Subcutaneous abdominal adipose tissue (tissue), 5 donors: ENCODE measurements around the gene SMG5.

ENCODE experiments used
- H3K27ac ChIP-seq: one replicate; pipeline ENCODE4 v1.7.0; 2013; ENCODE audit warnings: low read depth, mild to moderate bottlenecking, inconsistent platforms, low read length, moderate library complexity
- H3K27me3 ChIP-seq, 5 donors: one replicate each; pipeline ENCODE4 v1.7.0; 2013; ENCODE audit warnings: low read length in 5 of 5, inconsistent platforms in 1 of 5; ENCODE audit not compliant: control insufficient read depth in 5 of 5, insufficient read depth in 4 of 5
- H3K36me3 ChIP-seq, 5 donors: one replicate each; pipeline ENCODE4 v1.7.0; 2013; ENCODE audit warnings: low read length in 5 of 5; ENCODE audit not compliant: control insufficient read depth in 5 of 5, insufficient read depth in 5 of 5
- H3K4me1 ChIP-seq, 5 donors: one replicate each; pipeline ENCODE4 v1.7.0; 2013; ENCODE audit warnings: low read length in 5 of 5, mild to moderate bottlenecking in 3 of 5, moderate library complexity in 1 of 5; ENCODE audit not compliant: control insufficient read depth in 5 of 5, insufficient read depth in 5 of 5
- H3K4me3 ChIP-seq, 5 donors: one replicate each; pipeline ENCODE4 v1.7.0; 2013; ENCODE audit warnings: low read length in 5 of 5, low read depth in 1 of 5
- H3K9ac ChIP-seq, 5 donors: one replicate each; pipeline ENCODE4 v1.7.0; 2013; ENCODE audit warnings: low read length in 5 of 5, mild to moderate bottlenecking in 4 of 5, moderate library complexity in 3 of 5
- H3K9me3 ChIP-seq, 5 donors: one replicate each; pipeline ENCODE4 v1.7.0; 2013; ENCODE audit warnings: low read length in 5 of 5; ENCODE audit not compliant: control insufficient read depth in 5 of 5
- donor health status: healthy.
- donor health status: healthy.
- donor health status: healthy.
- donor health status: healthy.
- donor health status: healthy.

SMG5 gene

DNA sequence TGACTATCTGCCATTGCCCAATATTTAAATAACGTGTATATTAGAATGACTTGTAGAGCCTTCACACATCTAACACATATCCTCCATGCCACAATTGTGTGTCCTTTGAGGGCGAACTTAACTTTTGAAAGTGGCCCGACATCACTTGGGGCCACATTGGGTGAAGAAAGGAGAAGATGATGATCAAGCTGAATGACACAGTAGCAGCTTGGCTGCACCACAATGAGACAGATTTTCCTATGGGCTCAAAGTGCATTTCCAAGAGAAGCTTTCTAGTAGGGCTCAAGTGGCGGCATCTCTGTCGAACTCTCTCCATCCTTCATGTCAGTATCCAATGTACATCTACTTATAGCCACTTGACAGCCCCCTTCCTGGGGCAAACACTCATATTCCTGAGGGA is 44.4 kb downstream of the SMG5 start:
- Histone ChIP-seq H3K27me3 (no peaks in the 10 kb centered on the region), H3K4me3 (no peak overlapping the region), H3K27ac (no peak overlapping the region), H3K4me1 (no peaks in the 10 kb centered on the region), H3K9me3 (no peaks in the 10 kb centered on the region), H3K9ac (no peak overlapping the region), H3K36me3 (peaks cover 10 to 84% (median 56%) of the 10 kb centered on the region in 5 donors)

DNA sequence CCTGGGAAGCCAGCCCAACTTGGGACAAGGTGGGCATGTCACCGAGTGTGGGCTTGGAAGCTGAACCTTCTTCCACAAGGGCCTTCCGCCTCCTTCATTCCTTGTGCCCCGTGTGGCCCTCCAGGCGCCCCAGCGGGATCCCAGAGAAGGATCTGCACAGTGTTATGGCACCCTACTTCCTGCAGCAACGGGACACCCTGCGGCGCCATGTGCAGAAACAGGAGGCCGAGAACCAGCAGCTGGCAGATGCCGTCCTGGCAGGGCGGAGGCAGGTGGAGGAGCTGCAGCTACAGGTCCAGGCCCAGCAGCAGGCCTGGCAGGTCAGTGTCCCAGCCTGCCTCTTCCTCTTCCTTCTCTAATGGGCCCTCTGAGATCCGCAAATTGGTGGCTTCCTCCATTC is 46.5 kb downstream of the SMG5 start:
- Histone ChIP-seq H3K36me3 (peaks cover 10 to 72% (median 58%) of the 10 kb centered on the region in 5 donors), H3K9me3 (no peaks in the 10 kb centered on the region), H3K4me1 (no peaks in the 10 kb centered on the region), H3K9ac (no peak overlapping the region), H3K27ac (no peak overlapping the region), H3K4me3 (no peak overlapping the region), H3K27me3 (no peaks in the 10 kb centered on the region)

- no peak overlapping the region for H3K4me3 ChIP-seq
- H3K36me3 ChIP-seq = peaks cover 10 to 57% (median 43%) of the 10 kb centered on the region in 5 donors
- no peaks in the 10 kb centered on the region for H3K27me3 ChIP-seq
- no peak overlapping the region for H3K9ac ChIP-seq
- H3K27ac ChIP-seq = no peak overlapping the region
- no peaks in the 10 kb centered on the region for H3K4me1 ChIP-seq
- no peaks in the 10 kb centered on the region for H3K9me3 ChIP-seq
Measured at GRCh38 chr1:156233426-156234127, 49.0 kb downstream of the SMG5 start.

GRCh38 chr1:156232201-156232894 is 50.3 kb downstream of the SMG5 start:
- Histone ChIP-seq H3K4me3 (no peak overlapping the region), H3K9me3 (no peaks in the 10 kb centered on the region), H3K4me1 (no peaks in the 10 kb centered on the region), H3K27me3 (no peaks in the 10 kb centered on the region), H3K27ac (no peak overlapping the region), H3K36me3 (peaks cover 3 to 49% (median 36%) of the 10 kb centered on the region in 5 donors), H3K9ac (no peak overlapping the region)

GRCh38 chr1:156230473-156230837 is 52.2 kb downstream of the SMG5 start:
- Histone ChIP-seq H3K9ac (no peak overlapping the region), H3K27ac (no peak overlapping the region), H3K4me1 (no peaks in the 10 kb centered on the region), H3K4me3 (no peak overlapping the region), H3K36me3 (peaks cover 0 to 39% (median 28%) of the 10 kb centered on the region in 5 donors), H3K9me3 (no peaks in the 10 kb centered on the region), H3K27me3 (no peaks in the 10 kb centered on the region)

- Histone ChIP-seq H3K4me1 (no peaks in the 10 kb centered on the region), H3K9ac (no peak overlapping the region), H3K36me3 (peaks cover 0 to 39% (median 28%) of the 10 kb centered on the region in 5 donors), H3K9me3 (no peaks in the 10 kb centered on the region), H3K4me3 (no peak overlapping the region), H3K27me3 (no peaks in the 10 kb centered on the region), H3K27ac (no peak overlapping the region)
Measured at GRCh38 chr1:156229809-156230472, 52.7 kb downstream of the SMG5 start.

- H3K4me3 ChIP-seq = no peak overlapping the region
- no peaks in the 10 kb centered on the region for H3K9me3 ChIP-seq
- peaks cover 5 to 31% (median 26%) of the 10 kb centered on the region in 5 donors for H3K36me3 ChIP-seq
- H3K4me1 ChIP-seq = no peaks in the 10 kb centered on the region
- H3K9ac ChIP-seq = no peak overlapping the region
- H3K27me3 ChIP-seq = no peaks in the 10 kb centered on the region
- no peak overlapping the region for H3K27ac ChIP-seq
Measured at GRCh38 chr1:156228501-156228900, 54.1 kb downstream of the SMG5 start.

DNA sequence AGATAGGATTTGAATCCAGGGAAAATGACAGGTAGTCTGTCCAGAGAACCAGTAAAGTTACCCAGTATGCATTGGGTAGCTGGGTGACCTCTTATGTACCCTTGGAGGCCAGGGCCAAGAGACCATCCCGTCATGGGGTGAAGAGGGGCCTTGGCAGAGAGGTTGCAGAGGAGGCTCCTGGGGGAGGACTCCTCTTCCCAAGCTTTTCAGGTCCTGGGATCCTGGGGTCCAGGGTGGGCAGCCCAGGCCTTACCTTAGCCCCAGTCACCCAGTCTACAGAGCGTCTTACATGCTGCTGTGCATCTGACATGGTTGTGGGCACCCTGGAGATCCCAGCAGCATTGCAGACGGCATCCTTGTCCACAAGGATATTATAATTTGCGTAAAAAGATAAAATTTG is 55.8 kb downstream of the SMG5 start:
- Histone ChIP-seq H3K4me3 (no peak overlapping the region), H3K36me3 (peaks cover 5 to 44% (median 36%) of the 10 kb centered on the region in 5 donors), H3K27ac (no peak overlapping the region), H3K27me3 (no peaks in the 10 kb centered on the region), H3K4me1 (no peaks in the 10 kb centered on the region), H3K9me3 (no peaks in the 10 kb centered on the region), H3K9ac (no peak overlapping the region)

DNA sequence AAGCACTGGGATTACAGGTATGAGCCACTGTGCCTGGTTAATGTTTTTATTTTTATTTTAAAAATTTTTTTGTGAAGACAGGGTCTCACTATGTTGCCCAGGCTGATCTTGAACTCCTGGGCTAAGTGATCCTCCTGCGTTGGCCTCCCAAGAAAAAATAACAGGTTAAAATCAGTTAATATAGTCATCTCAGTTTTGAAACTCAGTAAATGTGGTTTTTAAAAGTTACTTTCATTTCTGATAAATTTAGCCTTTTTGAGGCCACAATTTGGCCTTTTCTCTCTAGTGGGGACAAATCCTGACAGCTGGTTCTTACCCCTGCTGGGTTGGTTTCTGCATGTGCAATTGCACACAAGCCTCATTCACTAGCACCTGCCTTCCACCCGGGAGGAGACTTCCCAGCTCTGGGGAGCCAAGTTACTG is 56.5 kb downstream of the SMG5 start:
- no peak overlapping the region for H3K9ac ChIP-seq
- no peaks in the 10 kb centered on the region for H3K9me3 ChIP-seq
- H3K27me3 ChIP-seq = no peaks in the 10 kb centered on the region
- no peak overlapping the region for H3K4me3 ChIP-seq
- no peak overlapping the region for H3K27ac ChIP-seq
- no peaks in the 10 kb centered on the region for H3K4me1 ChIP-seq
- H3K36me3 ChIP-seq = peaks cover 9 to 50% (median 42%) of the 10 kb centered on the region in 5 donors

DNA sequence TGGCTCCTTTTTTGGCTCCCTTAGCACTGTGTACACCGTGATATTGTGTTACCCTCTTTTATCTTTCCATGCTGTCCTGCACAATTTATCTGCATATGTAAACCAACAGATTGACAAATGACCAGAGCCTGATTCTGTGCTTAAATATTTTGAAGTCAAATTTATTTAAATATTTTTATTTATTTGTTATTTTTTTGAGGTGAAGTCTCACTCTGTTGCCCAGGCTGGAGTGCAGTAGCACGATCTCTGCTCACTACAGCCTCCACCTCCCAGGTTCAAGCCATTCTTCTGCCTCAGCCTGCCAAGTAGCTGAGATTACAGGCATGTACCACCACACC is 57.0 kb downstream of the SMG5 start:
- no peak overlapping the region for H3K4me3 ChIP-seq
- H3K36me3 ChIP-seq = peaks cover 9 to 55% (median 47%) of the 10 kb centered on the region in 5 donors
- no peak overlapping the region for H3K27ac ChIP-seq
- H3K9ac ChIP-seq = no peak overlapping the region
- H3K27me3 ChIP-seq = no peaks in the 10 kb centered on the region
- H3K4me1 ChIP-seq = no peaks in the 10 kb centered on the region
- no peaks in the 10 kb centered on the region for H3K9me3 ChIP-seq
